ENCODE data around the gene DPPA2.

- no peak for TF ChIP-seq CTCF (IDR thresholded peaks at IDR 0.05)
- TF ChIP-seq POLR2A (IDR thresholded peaks at IDR 0.05), result no peak
Observed at GRCh38 chr3:109265295-109265694, 51.0 kb downstream of the DPPA2 start.

All from thyroid gland (tissue), 4 donors.